AG04450 (cell line): ENCODE measurements around the gene MCMBP. TPM values are rescaled to one million over a fixed set of nuclear protein-coding genes. Genes with fewer than 3 reads are reported as not detected.

Source experiments
- CTCF ChIA-PET: fragments of 300-600, 350-600 bp; formaldehyde crosslinking; extraction: SDS; loops from one replicate; lab custom pipeline; 2022; ENCODE audit warnings: antibody characterized with exemption, inconsistent platforms; lab: Charles Lee
- POLR2A ChIA-PET: fragments of 350-600 bp; formaldehyde crosslinking; extraction: SDS; loops from one replicate; lab custom pipeline; 2021; ENCODE audit warnings: antibody characterized with exemption, inconsistent platforms; lab: Yijun Ruan, JAX
- DNase-seq: peaks from one replicate; pipeline ENCODE4 v3.0.0-alpha.2; 2011; ENCODE audit warnings: low read depth, low spot score
- H3K27ac ChIP-seq: one replicate; pipeline ENCODE4 v1.5.1; 2012; ENCODE audit warnings: low read depth, low read length, control low read depth
- H3K27me3 ChIP-seq: one replicate; pipeline ENCODE4 v1.6.0; 2012; ENCODE audit warnings: low read length; ENCODE audit not compliant: control insufficient read depth, insufficient read depth
- H3K4me3 ChIP-seq: 2 replicates; pipeline ENCODE4 v1.5.1; 2011; ENCODE audit warnings: mild to moderate bottlenecking, low read depth, low read length, control low read depth
- H3K9me3 ChIP-seq: 2 replicates; pipeline ENCODE4 v1.5.1; 2012; ENCODE audit warnings: low read length; ENCODE audit not compliant: control insufficient read depth, insufficient read depth
- polyA plus RNA-seq: library from polyadenylated mRNA; depleted of rRNA; stranded (reverse); fragments of >200 nt; gene quantifications from 2 replicates; pipeline ENCODE4 v1.2.3, GENCODE V29; 2011
- TF ChIP-seq, protein P1 (sequence below): IDR thresholded peaks from 2 replicates; pipeline ENCODE4 v1.5.1; 2011; ENCODE audit warnings: low read depth, low read length, control low read depth, inconsistent platforms

The MCMBP gene
- polyA plus RNA-seq, 1 experiment = 61.4 TPM

GRCh38 chr10:119867317-119867716 is 5.3 kb downstream of the MCMBP start:
- no peaks in the 10 kb centered on the region for H3K9me3 ChIP-seq
- DNase-seq = no peak
- ChIA-PET POLR2A (interaction anchor here (0.5 kb wide), 1 partner anchor 50 kb away, joined by 5 read pairs; no protein-coding TSS in a partner anchor), CTCF (interaction anchor here (1.1 to 1.7 kb wide), 2 partner anchors 8 to 117 kb away, joined by 7 to 26 read pairs; no protein-coding TSS in a partner anchor)
- TF ChIP-seq, protein P1, sequence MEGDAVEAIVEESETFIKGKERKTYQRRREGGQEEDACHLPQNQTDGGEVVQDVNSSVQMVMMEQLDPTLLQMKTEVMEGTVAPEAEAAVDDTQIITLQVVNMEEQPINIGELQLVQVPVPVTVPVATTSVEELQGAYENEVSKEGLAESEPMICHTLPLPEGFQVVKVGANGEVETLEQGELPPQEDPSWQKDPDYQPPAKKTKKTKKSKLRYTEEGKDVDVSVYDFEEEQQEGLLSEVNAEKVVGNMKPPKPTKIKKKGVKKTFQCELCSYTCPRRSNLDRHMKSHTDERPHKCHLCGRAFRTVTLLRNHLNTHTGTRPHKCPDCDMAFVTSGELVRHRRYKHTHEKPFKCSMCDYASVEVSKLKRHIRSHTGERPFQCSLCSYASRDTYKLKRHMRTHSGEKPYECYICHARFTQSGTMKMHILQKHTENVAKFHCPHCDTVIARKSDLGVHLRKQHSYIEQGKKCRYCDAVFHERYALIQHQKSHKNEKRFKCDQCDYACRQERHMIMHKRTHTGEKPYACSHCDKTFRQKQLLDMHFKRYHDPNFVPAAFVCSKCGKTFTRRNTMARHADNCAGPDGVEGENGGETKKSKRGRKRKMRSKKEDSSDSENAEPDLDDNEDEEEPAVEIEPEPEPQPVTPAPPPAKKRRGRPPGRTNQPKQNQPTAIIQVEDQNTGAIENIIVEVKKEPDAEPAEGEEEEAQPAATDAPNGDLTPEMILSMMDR = no peak
- no peak overlapping the region for H3K27ac ChIP-seq
- no peaks in the 10 kb centered on the region for H3K27me3 ChIP-seq
- H3K4me3 ChIP-seq = no peak overlapping the region

DNA sequence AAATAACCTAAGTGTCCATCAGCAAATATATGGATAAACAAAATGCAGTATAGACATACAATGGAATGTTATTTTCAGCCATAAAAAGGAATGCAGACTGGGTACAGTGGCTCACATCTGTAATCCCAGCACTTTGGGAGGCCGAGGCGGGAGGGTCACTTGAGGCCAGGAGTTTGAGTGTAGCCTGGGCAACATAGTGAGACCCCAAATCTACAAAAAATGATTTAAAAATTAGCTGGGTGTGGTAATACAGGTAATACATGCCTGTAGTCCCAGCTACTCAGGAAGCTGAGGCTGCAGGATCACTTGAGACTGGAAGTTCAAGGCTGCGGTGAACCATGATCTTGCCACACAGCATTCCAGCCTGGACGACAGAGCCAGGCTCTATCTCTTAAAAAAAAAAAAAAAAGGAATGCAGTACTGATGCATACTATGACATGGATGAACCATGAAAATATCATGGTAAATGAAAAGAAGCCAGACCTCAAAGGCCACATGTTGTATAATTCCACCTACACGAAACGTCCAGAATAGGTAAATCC is 6.9 kb downstream of the MCMBP start:
- no peak overlapping the region for H3K27ac ChIP-seq
- ChIA-PET CTCF (interaction anchor here (11.6 kb wide), 1 partner anchor 116 kb away, joined by 359 read pairs; no protein-coding TSS in a partner anchor), POLR2A (no interaction called here)
- TF ChIP-seq, protein P1 = no peak
- no peak for DNase-seq
- H3K4me3 ChIP-seq = no peak overlapping the region
- H3K9me3 ChIP-seq = no peaks in the 10 kb centered on the region
- no peaks in the 10 kb centered on the region for H3K27me3 ChIP-seq

DNA sequence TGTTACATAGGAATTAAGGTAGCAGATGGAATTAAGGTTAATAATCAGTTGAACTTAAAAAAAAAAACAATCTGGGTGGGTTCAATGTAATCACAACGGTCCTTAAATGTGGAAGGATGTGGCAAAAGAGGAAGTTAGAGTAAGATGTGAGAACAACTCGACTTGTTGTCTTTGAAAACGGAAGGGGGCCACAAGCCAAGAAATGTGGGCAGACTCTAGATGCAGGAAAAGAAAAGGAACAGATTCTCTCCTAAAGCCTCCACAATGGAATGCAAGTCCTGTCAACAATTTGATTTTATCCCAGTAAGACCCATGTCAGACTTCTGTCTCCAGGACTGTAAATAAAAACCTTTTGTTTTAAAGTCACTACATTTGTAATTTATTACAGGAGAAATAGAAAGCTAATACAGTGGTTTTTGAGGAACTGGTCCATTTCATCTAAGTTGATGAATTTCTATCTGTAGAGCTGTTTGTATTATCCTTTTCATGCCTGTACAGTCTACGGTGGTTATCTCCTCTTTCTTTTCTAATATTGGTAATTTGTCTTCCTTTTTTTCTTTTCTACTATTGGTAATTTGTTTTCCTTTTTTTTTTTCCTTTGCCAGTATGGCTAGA is 8.6 kb downstream of the MCMBP start:
- TF ChIP-seq, protein P1 = no peak
- no peak overlapping the region for H3K4me3 ChIP-seq
- no peaks in the 10 kb centered on the region for H3K27me3 ChIP-seq
- POLR2A ChIA-PET = no interaction called here
- CTCF ChIA-PET = interaction anchor here (0.7 to 11.6 kb wide), 3 partner anchors 23 to 256 kb away, joined by 4 to 359 read pairs (median 4); no protein-coding TSS in a partner anchor
- DNase-seq = no peak
- H3K9me3 ChIP-seq = no peaks in the 10 kb centered on the region
- no peak overlapping the region for H3K27ac ChIP-seq

DNA sequence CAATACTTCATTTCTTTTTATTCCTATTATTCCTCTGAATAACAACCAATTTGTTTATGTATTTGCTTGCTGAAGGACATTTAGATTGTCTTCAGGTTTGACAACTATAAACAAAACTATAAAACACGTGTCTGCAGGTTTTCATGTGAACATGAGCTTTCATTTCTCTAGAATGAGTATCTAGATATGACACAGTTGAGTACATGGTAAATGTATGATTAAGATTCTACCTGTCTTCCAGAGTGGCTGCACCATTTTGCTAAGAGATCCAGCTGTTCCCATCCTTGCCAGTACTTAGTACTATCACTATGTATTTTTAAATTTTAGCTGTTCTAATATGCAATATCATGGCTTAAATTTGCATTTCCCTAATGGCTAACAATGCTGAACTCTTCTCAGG is 10.1 kb downstream of the MCMBP start:
- ChIA-PET POLR2A (interaction anchor here (0.6 kb wide), 1 partner anchor 51 kb away, joined by 3 read pairs; no protein-coding TSS in a partner anchor), CTCF (interaction anchor here (0.9 to 11.6 kb wide), 5 partner anchors 9 to 254 kb away, joined by 4 to 359 read pairs (median 4); partner anchors contain the start of gene MCMBP)
- Histone ChIP-seq H3K4me3 (no peak overlapping the region), H3K27me3 (no peaks in the 10 kb centered on the region), H3K9me3 (no peaks in the 10 kb centered on the region), H3K27ac (no peak overlapping the region)
- TF ChIP-seq, protein P1 = no peak
- DNase-seq = no peak
